Mesothelial cell of epicardium (in vitro differentiated cells): ENCODE results near the gene PARD3. TPM values are rescaled to one million over a fixed set of nuclear protein-coding genes. Genes with fewer than 3 reads are reported as not detected.

Experiments used
- DNase-seq, 2 experiments: peaks; one replicate each; pipeline ENCODE4 v3.0.0; 2021; ENCODE audit warnings: low spot score in 2 of 2; ENCODE audit not compliant: unreplicated experiment in 2 of 2
- H3K27ac Mint-ChIP-seq: 2 replicates; pipeline ENCODE4 v1.8.0; 2021; ENCODE audit warnings: mixed read lengths
- H3K27me3 Mint-ChIP-seq: 2 replicates; pipeline ENCODE4 v1.8.0; 2021; ENCODE audit warnings: low read depth, mixed read lengths
- H3K36me3 Mint-ChIP-seq: 2 replicates; pipeline ENCODE4 v1.8.0; 2021; ENCODE audit warnings: mixed read lengths
- H3K4me1 Mint-ChIP-seq: 2 replicates; pipeline ENCODE4 v1.8.0; 2021; ENCODE audit warnings: mixed read lengths
- H3K4me3 Mint-ChIP-seq: 2 replicates; pipeline ENCODE4 v1.8.0; 2021; ENCODE audit warnings: mild to moderate bottlenecking, moderate library complexity, mixed read lengths
- H3K9me3 Mint-ChIP-seq: 2 replicates; pipeline ENCODE4 v1.8.0; 2021; ENCODE audit warnings: mixed read lengths
- CTCF ChIP-seq: fragments of 200-600 bp; sonication (generic); IDR thresholded peaks from one replicate; pipeline ENCODE4 v1.5.0; 2021; ENCODE audit warnings: antibody characterized with exemption; ENCODE audit not compliant: unreplicated experiment
- total RNA-seq: library from RNA; stranded (reverse); gene quantifications from 3 replicates; pipeline ENCODE4 v1.2.1, GENCODE V29; 2021

The PARD3 gene
- total RNA-seq, 1 donor from 2014 or later = 73.2 TPM

- Mint-ChIP-seq H3K4me1 (peaks cover 11% of the 10 kb centered on the region), H3K27me3 (no peaks in the 10 kb centered on the region), H3K27ac (no peak overlapping the region), H3K36me3 (no peaks in the 10 kb centered on the region), H3K4me3 (no peak overlapping the region), H3K9me3 (no peaks in the 10 kb centered on the region)
- TF ChIP-seq CTCF = no peak
- no peak for DNase-seq
These were observed 582.6 kb downstream of the PARD3 start for GRCh38 chr10:34232481-34232880.

GRCh38 chr10:34231441-34232180 is 583.5 kb downstream of the PARD3 start:
- H3K27ac Mint-ChIP-seq = no peak overlapping the region
- TF ChIP-seq CTCF = no peak

GRCh38 chr10:34229917-34230316 is 585.2 kb downstream of the PARD3 start:
- no peaks in the 10 kb centered on the region for H3K27me3 Mint-ChIP-seq
- H3K27ac Mint-ChIP-seq = no peak overlapping the region
- peaks cover 9% of the 10 kb centered on the region for H3K36me3 Mint-ChIP-seq
- H3K4me3 Mint-ChIP-seq = no peak overlapping the region
- no peak for DNase-seq
- peaks cover 11% of the 10 kb centered on the region for H3K4me1 Mint-ChIP-seq
- no peak for TF ChIP-seq CTCF
- peaks cover 11% of the 10 kb centered on the region for H3K9me3 Mint-ChIP-seq

More at GRCh38 chr10:34231441-34232180, 583.5 kb downstream of the PARD3 start:
- Mint-ChIP-seq H3K4me1 (peaks cover 11% of the 10 kb centered on the region), H3K36me3 (peaks cover 5% of the 10 kb centered on the region), H3K4me3 (no peak overlapping the region), H3K27me3 (no peaks in the 10 kb centered on the region), H3K9me3 (peaks cover 6% of the 10 kb centered on the region)
- DNase-seq = no peak

GRCh38 chr10:34228066-34228465 is 587.0 kb downstream of the PARD3 start:
- no peak overlapping the region for H3K27ac Mint-ChIP-seq
- H3K9me3 Mint-ChIP-seq = peaks cover 12% of the 10 kb centered on the region
- H3K27me3 Mint-ChIP-seq = no peaks in the 10 kb centered on the region
- no peak overlapping the region for H3K4me3 Mint-ChIP-seq
- H3K4me1 Mint-ChIP-seq = peaks cover 17% of the 10 kb centered on the region
- no peak for TF ChIP-seq CTCF
- H3K36me3 Mint-ChIP-seq = peaks cover 10% of the 10 kb centered on the region
- DNase-seq = no peak

GRCh38 chr10:34224639-34225038 is 590.5 kb downstream of the PARD3 start:
- no peak for DNase-seq
- no peak for TF ChIP-seq CTCF
- no peak overlapping the region for H3K27ac Mint-ChIP-seq

GRCh38 chr10:34223658-34224057 is 591.4 kb downstream of the PARD3 start:
- Mint-ChIP-seq H3K4me1 (peaks cover 23% of the 10 kb centered on the region), H3K36me3 (peaks cover 10% of the 10 kb centered on the region), H3K27ac (no peak overlapping the region), H3K27me3 (no peaks in the 10 kb centered on the region), H3K9me3 (peaks cover 12% of the 10 kb centered on the region), H3K4me3 (no peak overlapping the region)
- DNase-seq = no peak
- TF ChIP-seq CTCF = no peak

More at GRCh38 chr10:34224639-34225038, 590.5 kb downstream of the PARD3 start:
- peaks cover 10% of the 10 kb centered on the region for H3K36me3 Mint-ChIP-seq
- H3K9me3 Mint-ChIP-seq = peaks cover 12% of the 10 kb centered on the region
- H3K4me1 Mint-ChIP-seq = peaks cover 20% of the 10 kb centered on the region
- no peaks in the 10 kb centered on the region for H3K27me3 Mint-ChIP-seq
- H3K4me3 Mint-ChIP-seq = no peak overlapping the region
